Measurements from ENCODE around the gene DCP1B.

The DCP1B gene

GRCh38 chr12:1993341-1993740 lies 10.9 kb downstream of the DCP1B start:
- no peak for TF ChIP-seq CTCF (IDR thresholded peaks at IDR 0.05)
- H3K4me3 ChIP-seq: no peak overlapping the region
- DNase-seq (ENCODE audit: low spot score): no peak
- no peak overlapping the region for H3K27ac ChIP-seq

- TF ChIP-seq CTCF (IDR thresholded peaks at IDR 0.05): no peak
- no peak overlapping the region for H3K27ac ChIP-seq
- no peak overlapping the region for H3K4me3 ChIP-seq
- no peak for DNase-seq (ENCODE audit: low spot score)
These were observed 11.5 kb downstream of the DCP1B start for GRCh38 chr12:1992732-1993131.

GRCh38 chr12:1989111-1989510 lies 15.1 kb downstream of the DCP1B start:
- DNase-seq (ENCODE audit: low spot score): no peak
- H3K27ac ChIP-seq: no peak overlapping the region
- no peak for TF ChIP-seq CTCF (IDR thresholded peaks at IDR 0.05)

GRCh38 chr12:1984759-1985158 lies 19.5 kb downstream of the DCP1B start:
- no peak overlapping the region for H3K4me3 ChIP-seq
- no peak for DNase-seq (ENCODE audit: low spot score)
- no peak overlapping the region for H3K27ac ChIP-seq
- no peak for TF ChIP-seq CTCF (IDR thresholded peaks at IDR 0.05)

More at GRCh38 chr12:1989111-1989510, 15.1 kb downstream of the DCP1B start:
- H3K4me3 ChIP-seq: no peak overlapping the region

- TF ChIP-seq CTCF (IDR thresholded peaks at IDR 0.05): no peak
- no peak for DNase-seq (ENCODE audit: low spot score)
- no peak overlapping the region for H3K27ac ChIP-seq
- no peak overlapping the region for H3K4me3 ChIP-seq
These were observed 24.0 kb downstream of the DCP1B start for GRCh38 chr12:1980282-1980681.

GRCh38 chr12:1978078-1978862 lies 26.0 kb downstream of the DCP1B start:
- peak overlapping the region; percentile 30 to 58 for H3K27ac ChIP-seq
- no peak for DNase-seq (ENCODE audit: low spot score)
- no peak for TF ChIP-seq CTCF (IDR thresholded peaks at IDR 0.05)
- no peak overlapping the region for H3K4me3 ChIP-seq

GRCh38 chr12:1977588-1977987 lies 26.7 kb downstream of the DCP1B start:
- Histone ChIP-seq H3K27ac (peak overlapping the region; percentile 58 to 85), H3K4me3 (no peak overlapping the region)
- DNase-seq (ENCODE audit: low spot score): no peak
- TF ChIP-seq CTCF (IDR thresholded peaks at IDR 0.05): no peak
